ENCODE results near the gene TRIP12.
A peak's percentile ranks its signal among the peaks of the same experiment; 100 is the strongest.
"Not testable (repeated sequence)": the region's sequence is repeated elsewhere in the genome, so short reads cannot be mapped to it uniquely, and the experiment has no call there.

Gene TRIP12

DNA sequence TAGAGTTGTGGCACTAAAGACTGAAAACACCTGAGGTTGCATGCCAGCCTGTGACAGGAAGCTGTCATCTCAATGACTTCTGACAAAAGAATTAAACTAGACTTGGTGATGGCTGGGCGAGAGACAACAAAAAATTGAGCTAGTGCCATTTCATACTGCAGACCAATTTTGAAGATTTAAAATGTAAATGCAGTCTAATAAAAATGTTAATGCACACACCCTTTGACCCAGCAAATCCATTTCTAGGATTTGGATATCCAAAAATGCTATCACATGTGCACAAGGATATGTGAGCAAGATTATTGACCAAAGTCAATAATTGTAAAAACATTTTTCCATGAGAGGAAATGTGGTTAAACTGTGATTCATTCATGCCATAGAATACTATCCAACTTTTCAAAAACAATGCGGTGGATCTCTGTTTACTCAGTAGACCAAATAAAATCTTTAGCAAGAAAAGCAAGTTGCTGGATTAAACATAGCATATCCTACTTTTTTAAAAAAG lies 6.1 kb upstream of the TRIP12 start:
- no peaks in the 10 kb centered on the region for H3K36me3 ChIP-seq (ENCODE audit: low read length)
- H3K9ac ChIP-seq (ENCODE audit: low read length), result no peak overlapping the region
- H3K4me3 ChIP-seq (ENCODE audit: insufficient read depth, low read length, poor library complexity, severe bottlenecking), result no peak overlapping the region
- H2AFZ ChIP-seq (ENCODE audit: low read depth, low read length, severe bottlenecking), result no peak overlapping the region
- no peak overlapping the region for H3K27ac ChIP-seq (ENCODE audit: low read depth, low read length)
- H3K27me3 ChIP-seq (ENCODE audit: low read length), result no peaks in the 10 kb centered on the region
- no peak overlapping the region for H3K4me2 ChIP-seq (ENCODE audit: low read depth, low read length, poor library complexity, severe bottlenecking)
- H4K20me1 ChIP-seq (ENCODE audit: low read depth, low read length), result no peaks in the 10 kb centered on the region
- H3F3A ChIP-seq (ENCODE audit: insufficient read depth), result no peaks in the 10 kb centered on the region
- no peaks in the 10 kb centered on the region for H3K9me2 ChIP-seq (replicated peaks; ENCODE audit: insufficient read depth, low read length)
- no peaks in the 10 kb centered on the region for H3K79me2 ChIP-seq (ENCODE audit: insufficient read depth, low read length)
- H3K9me3 ChIP-seq (ENCODE audit: insufficient read depth, low read length), result no peaks in the 10 kb centered on the region
- TF ChIP-seq EZH2phosphoT487 (conservative IDR thresholded peaks at IDR 0.05; ENCODE audit: low read length), result no peak
- TF ChIP-seq, protein P1, sequence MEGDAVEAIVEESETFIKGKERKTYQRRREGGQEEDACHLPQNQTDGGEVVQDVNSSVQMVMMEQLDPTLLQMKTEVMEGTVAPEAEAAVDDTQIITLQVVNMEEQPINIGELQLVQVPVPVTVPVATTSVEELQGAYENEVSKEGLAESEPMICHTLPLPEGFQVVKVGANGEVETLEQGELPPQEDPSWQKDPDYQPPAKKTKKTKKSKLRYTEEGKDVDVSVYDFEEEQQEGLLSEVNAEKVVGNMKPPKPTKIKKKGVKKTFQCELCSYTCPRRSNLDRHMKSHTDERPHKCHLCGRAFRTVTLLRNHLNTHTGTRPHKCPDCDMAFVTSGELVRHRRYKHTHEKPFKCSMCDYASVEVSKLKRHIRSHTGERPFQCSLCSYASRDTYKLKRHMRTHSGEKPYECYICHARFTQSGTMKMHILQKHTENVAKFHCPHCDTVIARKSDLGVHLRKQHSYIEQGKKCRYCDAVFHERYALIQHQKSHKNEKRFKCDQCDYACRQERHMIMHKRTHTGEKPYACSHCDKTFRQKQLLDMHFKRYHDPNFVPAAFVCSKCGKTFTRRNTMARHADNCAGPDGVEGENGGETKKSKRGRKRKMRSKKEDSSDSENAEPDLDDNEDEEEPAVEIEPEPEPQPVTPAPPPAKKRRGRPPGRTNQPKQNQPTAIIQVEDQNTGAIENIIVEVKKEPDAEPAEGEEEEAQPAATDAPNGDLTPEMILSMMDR (IDR thresholded peaks at IDR 0.05; ENCODE audit: insufficient read depth, low read length, poor library complexity, severe bottlenecking), result no peak

DNA sequence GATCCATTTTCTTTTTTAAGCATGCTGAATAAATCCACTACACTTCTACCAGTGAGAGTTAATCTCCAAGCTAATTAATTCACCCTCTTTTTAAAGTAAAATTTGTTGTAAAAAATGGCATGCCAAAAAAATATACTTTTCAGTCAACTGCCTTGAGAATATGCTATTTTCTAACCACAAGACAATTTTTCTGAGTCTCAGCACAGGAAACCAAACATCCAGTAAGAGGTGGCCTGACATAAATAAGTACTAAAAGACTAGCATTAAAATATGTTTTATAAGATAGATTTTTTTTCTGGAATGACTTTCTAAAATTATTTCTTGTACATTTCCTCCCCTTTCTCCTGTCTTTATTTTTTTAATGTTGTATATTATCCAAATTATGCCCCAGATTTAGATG lies 3.4 kb upstream of the TRIP12 start:
- no peaks in the 10 kb centered on the region for H3K36me3 ChIP-seq (ENCODE audit: low read length)
- no peak overlapping the region for H3K4me2 ChIP-seq (ENCODE audit: low read depth, low read length, poor library complexity, severe bottlenecking)
- no peaks in the 10 kb centered on the region for H4K20me1 ChIP-seq (ENCODE audit: low read depth, low read length)
- no peaks in the 10 kb centered on the region for H3K9me3 ChIP-seq (ENCODE audit: insufficient read depth, low read length)
- H3K27me3 ChIP-seq (ENCODE audit: low read length), result no peaks in the 10 kb centered on the region
- H2AFZ ChIP-seq (ENCODE audit: low read depth, low read length, severe bottlenecking), result no peak overlapping the region
- no peaks in the 10 kb centered on the region for H3K9me2 ChIP-seq (replicated peaks; ENCODE audit: insufficient read depth, low read length)
- TF ChIP-seq, protein P1 (IDR thresholded peaks at IDR 0.05; ENCODE audit: insufficient read depth, low read length, poor library complexity, severe bottlenecking), result no peak
- peaks cover 5% of the 10 kb centered on the region; the same call in 1 of the 2 replicates for H3F3A ChIP-seq (ENCODE audit: insufficient read depth)
- no peak overlapping the region for H3K9ac ChIP-seq (ENCODE audit: low read length)
- no peak overlapping the region for H3K27ac ChIP-seq (ENCODE audit: low read depth, low read length)
- H3K4me3 ChIP-seq (ENCODE audit: insufficient read depth, low read length, poor library complexity, severe bottlenecking), result no peak overlapping the region
- H3K79me2 ChIP-seq (ENCODE audit: insufficient read depth, low read length), result peaks cover 13% of the 10 kb centered on the region

DNA sequence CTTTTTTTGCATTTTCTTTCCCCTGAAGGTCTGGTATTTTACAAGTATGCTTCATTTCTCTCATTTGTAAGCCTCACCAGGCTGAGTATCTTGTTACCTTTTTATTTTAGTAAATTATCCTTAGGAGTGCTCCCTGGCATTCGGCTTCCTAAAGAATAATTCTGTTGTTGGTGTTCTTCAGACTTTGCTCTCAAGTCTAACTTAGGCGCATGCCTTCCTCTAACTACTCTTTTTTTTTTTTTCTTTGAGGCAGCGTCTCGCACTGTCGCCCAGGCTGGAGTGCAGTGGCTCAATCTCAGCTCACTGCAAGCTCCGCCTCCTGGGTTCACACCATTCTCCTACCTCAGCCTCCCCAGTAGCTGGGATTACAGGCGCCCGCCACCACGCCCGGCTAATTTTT lies 2.7 kb upstream of the TRIP12 start:
- H3K9me3 ChIP-seq (ENCODE audit: insufficient read depth, low read length); H4K20me1 ChIP-seq (ENCODE audit: low read depth, low read length); H3K4me2 ChIP-seq (ENCODE audit: low read depth, low read length, poor library complexity, severe bottlenecking); H2AFZ ChIP-seq (ENCODE audit: low read depth, low read length, severe bottlenecking); H3K27ac ChIP-seq (ENCODE audit: low read depth, low read length); H3K36me3 ChIP-seq (ENCODE audit: low read length); H3K9ac ChIP-seq (ENCODE audit: low read length); H3K27me3 ChIP-seq (ENCODE audit: low read length); H3K9me2 ChIP-seq (replicated peaks; ENCODE audit: insufficient read depth, low read length); H3K4me3 ChIP-seq (ENCODE audit: insufficient read depth, low read length, poor library complexity, severe bottlenecking): not testable (repeated sequence)
- Histone ChIP-seq H3K79me2 (ENCODE audit: insufficient read depth, low read length) (peaks cover 20% of the 10 kb centered on the region), H3F3A (ENCODE audit: insufficient read depth) (peaks cover 11% of the 10 kb centered on the region; the same call in 1 of the 2 replicates)

DNA sequence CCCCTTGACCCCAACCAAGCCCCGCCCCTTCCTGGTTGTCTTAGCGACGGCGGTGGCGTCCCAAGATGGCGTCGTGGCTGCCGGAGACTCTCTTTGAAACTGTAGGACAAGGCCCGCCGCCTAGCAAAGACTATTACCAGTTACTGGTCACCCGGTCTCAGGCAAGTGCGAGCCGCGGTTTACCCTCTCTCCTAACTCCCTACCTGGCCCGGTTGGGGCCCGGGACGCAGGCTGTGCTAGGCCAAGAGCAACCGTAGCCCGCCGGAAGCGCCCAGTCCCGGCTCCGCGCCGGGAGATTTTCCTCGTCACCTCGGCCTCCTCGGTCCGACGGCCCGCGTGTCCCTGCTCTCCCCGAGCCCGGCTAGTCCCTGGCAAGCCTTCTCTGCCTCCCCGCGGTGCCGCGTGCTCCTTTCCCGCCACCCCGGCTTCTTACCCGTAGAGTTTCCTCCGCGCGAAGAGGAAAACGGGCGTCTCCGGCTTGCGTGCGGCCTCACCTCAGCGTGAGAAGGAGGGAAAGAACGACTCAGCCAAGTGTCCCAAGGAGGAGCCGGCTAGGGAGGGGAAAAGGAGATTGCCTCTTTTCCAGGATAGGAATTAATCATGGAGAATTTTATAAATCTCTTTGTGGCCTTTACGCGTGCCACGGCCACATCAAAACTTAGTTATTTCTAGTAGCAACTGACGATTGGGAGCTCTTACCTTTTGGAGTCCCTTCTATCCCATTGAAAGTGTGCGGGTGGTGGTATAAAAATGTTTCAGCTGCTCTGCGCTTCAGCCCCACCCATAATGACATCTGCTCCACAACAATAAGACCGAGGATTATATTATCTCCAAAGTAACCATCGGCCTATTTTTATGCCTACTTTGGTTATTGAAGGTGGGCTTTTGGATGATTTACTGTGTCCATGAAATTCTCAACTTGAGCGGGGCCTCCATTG lies 909 bp upstream of the TRIP12 start, which contains the start of gene FBXO36:
Gene FBXO36 (plus strand): TSS at position 55 of the 938 bp plus-strand sequence. CDS start 11 bp downstream, at position 66.
- Histone ChIP-seq H4K20me1 (ENCODE audit: low read depth, low read length) (no peaks in the 10 kb centered on the region), H3K4me2 (ENCODE audit: low read depth, low read length, poor library complexity, severe bottlenecking) (peak within 1 kb of the TSS; percentile 56), H3K9ac (ENCODE audit: low read length) (peak within 1 kb of the TSS; percentile 78), H3K9me2 (replicated peaks; ENCODE audit: insufficient read depth, low read length) (no peaks in the 10 kb centered on the region), H3K4me3 (ENCODE audit: insufficient read depth, low read length, poor library complexity, severe bottlenecking) (peak within 1 kb of the TSS; percentile 58), H2AFZ (ENCODE audit: low read depth, low read length, severe bottlenecking) (peak within 1 kb of the TSS; percentile 98), H3K27me3 (ENCODE audit: low read length) (no peaks in the 10 kb centered on the region), H3K79me2 (ENCODE audit: insufficient read depth, low read length) (peaks cover 38% of the 10 kb centered on the region), H3K36me3 (ENCODE audit: low read length) (peaks cover 3% of the 10 kb centered on the region; the same call in 1 of the 2 replicates), H3F3A (ENCODE audit: insufficient read depth) (peaks cover 19% of the 10 kb centered on the region; the same call in 1 of the 2 replicates), H3K9me3 (ENCODE audit: insufficient read depth, low read length) (no peaks in the 10 kb centered on the region), H3K27ac (ENCODE audit: low read depth, low read length) (peak within 1 kb of the TSS; percentile 91)
- TF ChIP-seq, protein P1 (IDR thresholded peaks at IDR 0.05; ENCODE audit: insufficient read depth, low read length, poor library complexity, severe bottlenecking), result no peak
- TF ChIP-seq EZH2phosphoT487 (conservative IDR thresholded peaks at IDR 0.05; ENCODE audit: low read length), result no peak
